ENCODE data around the gene GRK3.
"Not testable (repeated sequence)": the region's sequence is repeated elsewhere in the genome, so short reads cannot be mapped to it uniquely, and the experiment has no call there.

The GRK3 gene

GRCh38 chr22:25572708-25573171 is 8.3 kb downstream of the GRK3 start:
- DNase-seq (ENCODE audit: low read depth), result no peak

GRCh38 chr22:25573841-25574240 is 9.4 kb downstream of the GRK3 start:
- no peak for DNase-seq (ENCODE audit: low read depth)

- DNase-seq (ENCODE audit: low read depth), result no peak
Observed at GRCh38 chr22:25574736-25575135, 10.3 kb downstream of the GRK3 start.

GRCh38 chr22:25575674-25576392 is 11.4 kb downstream of the GRK3 start:
- not testable (repeated sequence) for DNase-seq (ENCODE audit: low read depth)

GRCh38 chr22:25581452-25581851 is 17.0 kb downstream of the GRK3 start:
- not testable (repeated sequence) for DNase-seq (ENCODE audit: low read depth)

GRCh38 chr22:25582946-25583345 is 18.5 kb downstream of the GRK3 start:
- no peak for DNase-seq (ENCODE audit: low read depth)

GRCh38 chr22:25584993-25585392 is 20.5 kb downstream of the GRK3 start:
- not testable (repeated sequence) for DNase-seq (ENCODE audit: low read depth)

GRCh38 chr22:25589664-25590063 is 25.2 kb downstream of the GRK3 start:
- not testable (repeated sequence) for DNase-seq (ENCODE audit: low read depth)

GRCh38 chr22:25593323-25593722 is 28.8 kb downstream of the GRK3 start:
- DNase-seq (ENCODE audit: low read depth), result not testable (repeated sequence)

- DNase-seq (ENCODE audit: low read depth), result no peak
Observed at GRCh38 chr22:25598609-25599008, 34.1 kb downstream of the GRK3 start.

GRCh38 chr22:25602445-25602844 is 38.0 kb downstream of the GRK3 start:
- no peak for DNase-seq (ENCODE audit: low read depth)

GRCh38 chr22:25602916-25603315 is 38.4 kb downstream of the GRK3 start:
- DNase-seq (ENCODE audit: low read depth), result no peak

- not testable (repeated sequence) for DNase-seq (ENCODE audit: low read depth)
Observed at GRCh38 chr22:25605146-25605545, 40.7 kb downstream of the GRK3 start.

- not testable (repeated sequence) for DNase-seq (ENCODE audit: low read depth)
Observed at GRCh38 chr22:25605565-25605964, 41.1 kb downstream of the GRK3 start.

GRCh38 chr22:25611284-25611683 is 46.8 kb downstream of the GRK3 start:
- not testable (repeated sequence) for DNase-seq (ENCODE audit: low read depth)

GRCh38 chr22:25613131-25613530 is 48.7 kb downstream of the GRK3 start:
- not testable (repeated sequence) for DNase-seq (ENCODE audit: low read depth)

GRCh38 chr22:25613558-25613957 is 49.1 kb downstream of the GRK3 start:
- not testable (repeated sequence) for DNase-seq (ENCODE audit: low read depth)

- not testable (repeated sequence) for DNase-seq (ENCODE audit: low read depth)
Observed at GRCh38 chr22:25614791-25615190, 50.3 kb downstream of the GRK3 start.

- DNase-seq (ENCODE audit: low read depth), result no peak
Observed at GRCh38 chr22:25621986-25622385, 57.5 kb downstream of the GRK3 start.

GRCh38 chr22:25623310-25623734 is 58.8 kb downstream of the GRK3 start:
- DNase-seq (ENCODE audit: low read depth), result no peak

GRCh38 chr22:25623851-25624250 is 59.4 kb downstream of the GRK3 start:
- no peak for DNase-seq (ENCODE audit: low read depth)

GRCh38 chr22:25624476-25624875 is 60.0 kb downstream of the GRK3 start:
- DNase-seq (ENCODE audit: low read depth), result no peak

- not testable (repeated sequence) for DNase-seq (ENCODE audit: low read depth)
Observed at GRCh38 chr22:25625747-25626623, 61.5 kb downstream of the GRK3 start.

Measured in activated T-helper 1 cell treated with Interleukin-2 at 50 U/mL for 16 hours (primary cell).